GM19438 (cell line): ENCODE measurements around the gene ZNF563.

Experiments
- ATAC-seq: cut with Tn5 transposase; IDR thresholded peaks from one replicate; pipeline ENCODE4 v1.9.1; 2021; ENCODE audit warnings: low read depth; ENCODE audit not compliant: unreplicated experiment

ZNF563 gene

GRCh38 chr19:12295191-12295590 is 38.2 kb downstream of the ZNF563 start:
- no peak for ATAC-seq

GRCh38 chr19:12294249-12295158 is 38.9 kb downstream of the ZNF563 start, which contains the start of gene ZNF44:
Gene ZNF44, minus strand, starts transcription at chr19:12294883. Its CDS starts 189 bp downstream, at chr19:12294694.
- ATAC-seq = peak; percentile 87

GRCh38 chr19:12293777-12294248 is 39.6 kb downstream of the ZNF563 start:
- ATAC-seq = peak; percentile 60

GRCh38 chr19:12289790-12290065 is 43.7 kb downstream of the ZNF563 start:
- ATAC-seq = no peak

GRCh38 chr19:12287958-12288500 is 45.4 kb downstream of the ZNF563 start:
- ATAC-seq = no peak

- ATAC-seq = no peak
Observed at GRCh38 chr19:12284631-12285030, 48.8 kb downstream of the ZNF563 start.

GRCh38 chr19:12284226-12284625 is 49.2 kb downstream of the ZNF563 start:
- no peak for ATAC-seq

GRCh38 chr19:12278713-12279112 is 54.7 kb downstream of the ZNF563 start:
- ATAC-seq = no peak

- no peak for ATAC-seq
Observed at GRCh38 chr19:12272980-12273901, 60.2 kb downstream of the ZNF563 start.

- no peak for ATAC-seq
Observed at GRCh38 chr19:12272386-12272785, 61.0 kb downstream of the ZNF563 start.

- ATAC-seq = no peak
Observed at GRCh38 chr19:12270854-12271253, 62.6 kb downstream of the ZNF563 start.
